Measurements from ENCODE around the gene NME2.

NME2 gene

GRCh38 chr17:51214920-51215319, 48.7 kb downstream of the NME2 start:
- DNase-seq = no peak

- no peak for DNase-seq
Measured at GRCh38 chr17:51217946-51218345, 51.7 kb downstream of the NME2 start.

GRCh38 chr17:51221322-51221721, 55.1 kb downstream of the NME2 start:
- no peak for DNase-seq
